GM19463 (cell line): Measurements from ENCODE around the gene ELMOD3.
A peak's percentile ranks its signal among the peaks of the same experiment; 100 is the strongest.
"Not testable (repeated sequence)": the region's sequence is repeated elsewhere in the genome, so short reads cannot be mapped to it uniquely, and the experiment has no call there.

ENCODE experiments used
- ATAC-seq: cut with Tn5 transposase; IDR thresholded peaks from one replicate; pipeline ENCODE4 v1.9.1; 2021; ENCODE audit warnings: mild to moderate bottlenecking, moderate library complexity; ENCODE audit not compliant: unreplicated experiment

ELMOD3 gene

DNA sequence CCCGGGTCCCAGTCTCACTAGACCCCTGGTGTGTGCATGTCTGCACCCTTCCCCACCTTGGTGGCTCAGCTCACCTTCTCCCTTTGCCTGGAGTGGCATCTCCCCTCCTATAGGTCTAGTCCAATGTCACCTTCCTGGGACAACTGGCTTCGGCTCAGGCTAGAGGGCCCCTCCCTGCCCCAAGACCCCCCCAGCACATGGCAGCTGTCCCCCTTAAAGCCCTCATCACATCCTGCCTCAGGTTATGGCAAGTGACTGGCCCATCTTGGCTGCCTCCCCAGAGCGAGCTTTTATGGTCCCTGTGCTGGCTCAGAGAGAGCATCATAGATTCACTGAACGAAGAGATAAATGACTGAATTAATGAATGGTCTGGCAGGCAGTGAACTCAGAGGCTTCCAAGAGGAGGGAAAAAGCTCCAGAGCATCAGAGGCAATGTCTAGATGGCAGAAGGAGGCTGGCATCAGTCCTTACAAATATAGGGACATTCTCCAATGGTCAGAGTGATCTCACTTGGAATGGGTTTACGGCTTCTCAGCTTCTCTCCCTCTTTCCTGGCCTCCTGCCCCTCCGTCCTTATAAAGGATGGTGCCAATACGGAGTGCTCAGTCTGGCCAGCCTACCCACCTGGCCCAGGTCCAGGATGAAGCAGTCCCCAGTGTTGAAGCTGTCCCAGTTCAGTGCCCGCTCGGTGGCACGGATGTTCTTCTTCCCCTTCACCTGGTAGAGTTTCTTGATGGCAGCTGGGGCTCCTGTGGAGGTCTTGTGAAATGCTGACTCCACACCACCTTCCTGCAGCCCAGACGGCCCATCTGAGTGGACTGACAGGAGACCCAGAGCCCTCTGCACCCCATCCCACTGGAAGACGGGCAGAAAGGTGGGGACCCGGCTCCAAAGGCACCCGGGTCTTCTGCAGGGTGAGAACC lies 46.2 kb downstream of the ELMOD3 start:
- no peak for ATAC-seq

DNA sequence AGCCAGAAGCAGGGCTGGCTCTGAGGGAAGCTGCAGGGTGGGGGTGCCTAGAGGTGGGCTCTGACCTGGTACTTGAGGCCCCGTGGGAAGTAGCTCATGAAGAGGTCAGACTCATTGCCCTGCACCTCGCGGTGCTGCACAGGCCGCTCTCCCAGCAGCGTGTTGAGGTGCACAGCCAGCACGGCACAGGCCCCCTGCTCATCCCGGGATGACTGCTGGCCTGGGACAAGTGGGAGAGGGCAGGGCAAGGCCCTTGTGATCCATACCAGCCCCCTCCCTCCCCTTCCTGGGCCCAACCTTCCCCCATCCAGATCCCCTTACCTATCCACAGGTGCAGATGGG lies 46.9 kb downstream of the ELMOD3 start:
- ATAC-seq = no peak

DNA sequence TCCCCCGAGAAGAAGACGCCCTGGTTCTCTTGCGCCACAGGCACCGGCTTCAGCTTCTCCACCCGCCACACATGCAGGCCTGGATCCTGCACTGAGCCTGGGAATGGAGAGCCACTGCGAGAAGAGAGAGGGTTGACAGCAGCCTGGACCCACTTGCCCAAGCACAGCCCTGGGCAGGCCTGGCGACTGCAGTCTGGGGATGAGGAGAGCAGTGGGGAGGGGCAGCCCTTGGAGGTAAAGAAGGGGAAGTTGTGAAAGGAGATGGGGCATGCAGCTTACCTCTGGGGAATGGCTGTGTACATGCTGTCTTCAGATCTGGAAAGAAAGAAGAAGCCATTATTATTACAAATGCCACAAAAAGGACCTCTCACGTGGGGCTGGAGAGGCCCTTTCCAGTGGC lies 47.3 kb downstream of the ELMOD3 start:
- no peak for ATAC-seq

DNA sequence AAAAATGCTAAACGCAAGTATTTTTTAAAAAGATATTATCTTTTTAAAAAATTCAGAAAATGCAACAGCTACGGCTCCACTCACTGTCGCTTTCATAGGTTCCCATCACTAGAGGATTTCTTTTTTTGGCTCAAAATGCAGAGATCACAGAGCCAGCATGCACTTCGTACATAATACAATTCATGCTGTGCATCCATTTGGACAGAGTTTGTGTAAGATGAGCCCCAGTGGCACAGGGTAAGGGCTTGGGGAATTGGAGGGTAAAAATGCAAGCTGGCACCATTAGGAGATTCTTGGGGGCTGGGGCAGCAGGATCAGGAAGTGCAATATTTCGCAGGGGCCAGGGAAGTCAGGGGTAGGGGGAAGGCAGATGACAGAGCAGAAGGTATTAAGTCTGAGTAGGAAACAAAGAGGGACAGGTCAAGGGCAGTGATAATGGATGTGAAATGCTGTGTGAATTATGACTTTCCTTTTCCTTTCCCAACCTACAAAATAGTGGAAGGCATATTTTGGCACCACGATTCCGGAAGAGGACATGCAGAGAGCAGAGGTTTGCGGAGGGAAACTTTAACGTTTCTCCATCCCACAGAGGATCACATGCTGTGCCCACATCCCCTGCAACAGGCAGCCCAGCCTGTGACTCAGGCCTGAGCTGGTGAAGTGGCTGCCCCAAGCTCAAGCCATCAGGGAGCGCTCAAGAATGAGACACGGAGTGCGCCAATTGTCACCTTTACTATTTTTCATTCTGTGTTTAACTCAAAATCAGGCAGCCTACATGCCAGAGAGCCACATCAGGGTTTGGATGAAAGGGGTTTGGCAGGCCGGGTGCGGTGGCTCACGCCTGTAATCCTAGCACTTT lies 50.9 kb downstream of the ELMOD3 start:
- ATAC-seq = peak; percentile 59

DNA sequence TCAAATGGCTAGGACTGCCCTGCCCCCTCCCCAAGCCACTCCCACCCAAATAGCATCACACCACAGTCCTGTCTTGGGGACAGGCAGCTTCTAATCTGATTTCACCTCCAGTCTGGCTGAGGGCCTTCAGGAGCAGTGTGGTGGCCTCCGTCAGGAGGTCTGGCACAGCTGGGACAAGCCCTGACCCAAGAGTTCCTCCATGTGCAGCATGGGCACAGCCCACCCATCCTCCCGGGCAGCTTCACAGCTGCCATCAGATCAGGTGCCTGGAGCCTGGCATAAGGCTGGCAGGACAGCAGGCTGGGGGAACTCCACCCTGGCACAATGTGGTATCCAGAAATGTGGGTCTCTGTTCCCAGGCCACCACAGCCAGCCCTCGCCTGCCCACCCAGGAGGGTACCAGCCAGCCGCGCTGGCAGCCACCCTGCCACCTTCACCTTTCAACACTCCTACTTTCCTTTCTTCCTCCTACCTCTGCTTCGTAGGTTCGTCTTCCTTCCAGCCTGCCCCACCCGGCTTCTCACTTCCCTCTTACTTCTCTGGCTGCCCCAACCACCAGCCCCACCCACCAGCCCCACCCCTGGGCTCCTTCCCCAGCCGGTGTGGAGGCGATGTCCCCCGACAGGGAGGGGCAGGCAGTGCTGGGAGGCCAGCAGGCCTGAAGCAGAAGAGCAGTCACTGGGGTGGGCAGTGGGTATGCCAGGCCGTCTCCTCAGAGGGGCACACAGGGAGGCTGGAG lies 55.4 kb downstream of the ELMOD3 start, which contains the start of gene CAPG:
Gene CAPG, minus strand, starts transcription at position 522 of the 739 bp plus-strand sequence. CDS start 8,221 bp downstream, outside the sequence.
- peak; percentile 55 for ATAC-seq

DNA sequence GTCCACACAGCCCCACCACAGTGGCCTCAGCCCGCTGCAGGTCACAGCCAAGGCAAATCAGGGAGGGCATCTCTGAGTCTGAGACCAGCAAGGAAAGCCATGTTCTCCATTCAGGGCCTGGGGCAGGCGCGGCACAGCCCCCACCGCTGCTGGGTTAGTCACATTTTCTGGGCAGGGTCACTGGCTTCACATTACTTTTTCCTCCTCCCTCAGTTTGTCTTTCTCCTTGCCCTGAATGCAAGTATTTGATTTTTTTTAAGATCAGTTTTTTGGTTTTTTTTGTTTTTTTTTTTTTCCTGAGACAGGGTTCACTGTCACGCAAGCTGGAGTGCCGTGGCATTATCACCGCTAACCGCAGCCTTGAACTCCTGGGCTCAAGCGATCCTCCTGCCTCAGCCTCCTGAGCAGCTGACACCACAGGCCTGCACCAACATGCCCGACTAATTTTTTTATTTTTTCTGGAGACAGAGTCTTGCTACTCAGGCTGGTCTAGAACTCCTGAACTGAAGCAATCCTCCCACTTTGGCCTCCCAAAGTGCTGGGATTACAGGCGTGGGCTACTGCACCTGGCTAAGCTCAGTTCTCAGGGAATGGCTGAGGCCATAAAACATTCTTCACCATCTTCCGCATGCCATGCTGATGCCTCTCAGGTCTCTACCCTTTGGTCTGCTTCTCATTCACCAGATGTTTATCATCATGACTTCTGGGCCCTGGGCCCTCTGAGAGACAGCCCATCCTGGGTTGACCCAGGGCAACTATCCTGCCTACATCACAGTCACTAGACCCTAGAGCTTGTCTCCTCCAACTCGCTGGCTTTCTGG lies 56.2 kb downstream of the ELMOD3 start:
- ATAC-seq = no peak

DNA sequence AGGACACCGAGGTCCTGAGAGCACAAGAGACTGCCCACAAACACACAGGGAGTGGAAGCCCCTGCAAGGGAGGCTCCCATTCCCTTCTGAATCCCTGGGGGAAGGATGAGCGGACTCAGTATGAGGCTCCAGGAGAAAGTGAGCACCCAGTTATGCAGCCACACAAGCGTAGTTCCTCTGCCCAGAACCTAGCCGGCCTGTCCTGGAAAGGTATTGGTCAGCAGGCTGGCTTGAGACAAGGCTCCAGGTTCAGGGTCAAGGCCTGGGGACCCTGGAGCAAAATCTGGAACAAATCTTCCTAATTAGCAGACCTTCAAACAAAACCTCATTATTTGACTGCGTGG lies 56.8 kb downstream of the ELMOD3 start:
- no peak for ATAC-seq

DNA sequence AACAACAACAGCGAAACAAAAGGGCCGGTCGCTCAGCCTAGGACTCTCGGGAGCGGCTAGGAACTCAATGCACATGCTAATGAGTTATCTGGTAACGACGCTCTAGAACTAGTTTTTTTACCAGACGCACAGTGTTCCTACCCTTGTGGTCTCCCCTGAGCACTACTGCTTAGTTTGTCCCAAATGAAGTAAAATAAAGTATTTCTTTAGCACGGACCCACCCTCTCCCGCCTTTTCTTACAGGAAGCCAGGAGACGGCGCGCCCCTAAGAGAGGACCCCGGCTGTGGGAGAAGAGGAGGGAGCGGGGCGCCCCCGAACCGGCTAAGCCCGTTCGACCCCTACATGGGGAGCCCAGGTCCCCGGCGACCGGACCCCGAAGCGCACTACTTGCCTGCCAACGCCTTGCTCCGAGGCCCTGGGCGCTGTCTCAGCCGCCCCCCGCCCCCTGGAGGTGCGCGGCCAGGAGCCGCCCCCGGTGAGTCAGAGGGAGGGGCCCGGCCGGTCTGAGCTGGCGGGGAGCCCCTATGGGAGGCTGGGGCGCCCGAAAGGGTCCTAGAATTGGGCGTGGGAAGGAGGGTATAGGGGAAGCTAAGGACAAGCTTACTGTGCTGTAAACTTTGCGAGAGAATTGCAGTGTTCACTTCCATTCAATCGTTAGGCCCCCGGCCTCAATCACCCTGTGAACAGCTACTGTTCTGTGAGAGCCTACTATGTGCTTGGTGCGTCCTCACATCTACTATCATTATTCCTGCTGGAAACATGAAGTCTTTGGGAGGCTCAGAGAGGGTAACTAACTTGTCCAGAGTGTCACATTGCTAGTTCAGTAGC lies 59.2 kb downstream of the ELMOD3 start:
- ATAC-seq = peak; percentile 27

DNA sequence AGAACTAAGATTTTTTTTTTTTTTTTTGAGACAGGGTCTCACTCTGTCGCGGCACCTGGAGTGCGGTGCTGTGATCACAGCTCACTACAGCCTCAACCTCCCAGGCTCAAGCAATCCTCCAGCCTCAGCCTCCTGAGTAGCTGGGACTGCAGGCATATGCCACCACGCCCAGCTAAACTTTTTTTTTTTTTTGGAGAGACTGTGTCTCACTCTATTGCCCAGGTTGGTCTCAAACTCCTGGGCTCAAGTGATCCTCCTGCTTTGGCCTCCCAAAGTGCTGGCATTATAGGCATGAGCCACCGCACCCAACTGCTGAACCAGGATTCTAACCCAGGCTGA lies 59.8 kb downstream of the ELMOD3 start:
- not testable (repeated sequence) for ATAC-seq

DNA sequence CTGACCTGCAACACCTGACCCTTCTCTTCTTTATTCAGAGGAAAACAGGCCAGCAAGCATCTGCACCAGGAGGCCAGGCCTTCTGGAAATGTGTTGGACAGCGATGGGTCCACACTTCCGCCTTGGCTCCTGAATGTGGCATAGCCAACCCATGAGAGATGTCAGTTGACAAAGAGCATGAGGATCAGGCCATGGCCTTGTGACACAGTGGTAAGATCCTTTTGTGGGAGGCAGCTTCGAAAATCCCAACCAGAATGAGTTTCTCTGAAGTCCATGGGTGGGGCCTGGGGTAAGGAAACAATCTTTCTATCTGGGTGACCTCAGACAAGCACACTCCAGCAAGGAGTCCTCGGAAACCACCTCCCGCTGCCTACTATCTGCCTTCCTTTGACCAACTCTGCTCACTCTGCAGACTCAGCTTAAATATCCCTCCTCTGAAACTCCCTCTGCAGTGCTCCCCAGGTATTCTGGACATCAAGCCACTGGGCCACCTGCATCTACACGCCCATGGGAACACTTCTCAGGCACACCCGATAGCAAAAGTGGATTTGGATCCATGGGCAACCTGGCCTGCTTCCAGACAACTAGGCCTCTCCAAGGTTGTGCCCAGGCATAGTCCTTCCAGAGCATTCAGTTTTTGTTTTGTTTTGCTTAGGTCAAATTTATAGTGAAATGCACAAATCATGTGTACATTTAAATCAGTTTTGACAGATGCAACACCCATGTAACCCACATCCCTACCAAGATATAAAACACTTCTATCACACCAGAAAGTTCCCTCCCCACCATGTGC lies 60.4 kb downstream of the ELMOD3 start:
- no peak for ATAC-seq

DNA sequence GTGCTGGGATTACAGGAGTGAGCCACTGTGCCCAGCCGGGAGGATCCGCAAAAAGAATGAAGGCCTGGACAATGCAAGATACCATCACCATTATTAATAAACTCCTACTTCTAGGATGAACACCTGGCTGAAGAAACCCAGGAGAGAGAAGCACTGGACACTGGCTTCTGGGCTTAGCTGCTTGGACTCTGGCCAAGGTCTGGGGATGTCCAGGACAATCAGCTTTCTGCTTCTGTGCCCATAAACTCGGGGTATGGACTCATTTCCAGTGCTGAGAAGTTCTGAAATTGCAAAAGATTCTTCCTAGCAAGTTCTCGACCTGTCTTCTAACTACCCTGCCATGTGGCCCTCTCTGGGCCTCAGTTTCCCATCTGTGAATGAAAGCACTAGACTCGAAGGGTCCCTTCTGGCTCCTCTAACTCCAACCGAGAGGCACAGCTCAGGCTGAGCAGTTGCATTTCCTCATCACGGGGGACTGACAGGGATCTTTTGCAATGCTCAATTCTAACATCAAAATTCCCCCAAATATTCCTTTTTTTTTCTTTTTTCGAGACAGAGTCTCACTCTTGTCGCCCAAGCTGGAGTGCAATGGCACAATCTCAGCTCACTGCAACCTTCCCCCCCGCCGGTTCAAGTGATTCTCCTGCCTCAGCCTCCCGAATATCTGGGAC lies 61.5 kb downstream of the ELMOD3 start:
- ATAC-seq = no peak

DNA sequence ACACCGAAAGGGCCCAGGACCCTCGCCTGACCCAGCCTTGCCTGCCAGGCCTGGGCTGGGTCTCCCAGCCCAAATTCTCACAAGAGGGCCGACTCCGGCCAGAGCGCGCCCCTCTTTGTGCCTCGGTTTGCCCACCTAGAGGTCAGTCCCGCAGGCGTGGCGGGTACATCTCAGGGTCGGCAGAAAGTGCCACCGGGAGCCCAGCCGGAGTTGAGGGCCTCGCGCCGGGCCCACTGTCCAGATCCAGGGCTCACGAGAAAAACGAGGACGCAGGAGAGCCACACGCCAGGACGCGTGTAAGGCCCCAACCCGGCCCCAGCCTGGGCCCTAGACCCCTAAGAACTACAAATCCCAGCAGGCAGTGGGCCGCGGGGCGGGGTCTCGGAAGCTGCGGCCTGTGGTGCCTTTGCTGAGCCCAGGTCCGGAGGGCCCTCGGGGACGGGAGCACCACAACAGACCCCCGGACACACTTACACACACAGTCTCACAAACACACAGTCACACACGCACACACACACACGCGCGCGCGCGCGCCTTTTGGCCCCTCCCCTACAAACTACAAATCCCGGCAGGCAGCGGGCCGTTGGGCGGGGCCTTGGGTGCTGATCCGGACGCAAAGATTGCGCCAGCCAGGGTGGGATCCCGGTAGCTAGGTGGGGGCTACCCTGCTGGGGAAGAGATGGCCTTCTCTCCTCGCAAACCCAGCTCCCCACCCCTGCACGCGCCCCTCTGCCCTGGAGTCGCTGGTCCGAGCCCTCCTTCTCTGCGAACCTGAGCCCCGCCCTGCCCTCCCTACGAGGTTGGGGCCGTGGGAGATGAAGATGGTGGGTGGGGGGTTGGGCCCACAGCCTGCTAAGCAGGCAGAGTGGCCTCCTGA lies 63.8 kb downstream of the ELMOD3 start, which contains the start of gene SH2D6:
Gene SH2D6, plus strand, starts transcription at position 583 of the 877 bp plus-strand sequence. CDS start 10,752 bp downstream, outside the sequence.
- peak; percentile 80 for ATAC-seq

DNA sequence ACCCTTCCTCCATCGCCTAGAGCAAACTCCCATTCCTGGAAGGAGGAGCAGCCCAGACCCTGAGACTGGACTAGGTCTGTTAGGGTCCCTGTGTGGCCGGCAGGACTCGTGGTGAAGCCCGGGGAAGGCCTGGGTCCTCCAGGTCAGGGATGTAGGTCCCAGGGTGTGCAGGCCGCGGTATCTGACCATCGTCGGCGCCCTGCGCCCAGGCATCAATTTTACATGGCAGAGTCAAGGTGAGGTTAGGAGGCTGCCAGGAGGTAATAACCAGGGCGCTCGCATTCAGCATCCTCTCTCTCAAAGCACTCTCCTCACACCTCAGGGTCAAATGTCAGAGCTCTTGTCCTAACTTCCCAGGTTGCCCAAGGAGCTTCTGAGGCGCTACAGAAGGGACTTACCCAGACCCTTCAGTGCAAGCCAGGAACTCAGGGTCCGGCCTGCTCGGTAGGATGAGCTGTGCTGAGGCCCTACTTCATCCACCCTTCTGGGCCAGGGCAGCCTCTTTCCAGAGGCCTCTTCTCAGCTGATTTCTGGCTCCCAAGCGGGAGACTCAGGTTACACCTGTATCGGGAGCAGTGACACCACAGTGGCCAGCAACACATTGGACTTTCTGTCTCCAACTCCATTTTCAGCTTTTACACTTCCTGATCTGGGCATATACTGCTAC lies 64.6 kb downstream of the ELMOD3 start:
- ATAC-seq = no peak

DNA sequence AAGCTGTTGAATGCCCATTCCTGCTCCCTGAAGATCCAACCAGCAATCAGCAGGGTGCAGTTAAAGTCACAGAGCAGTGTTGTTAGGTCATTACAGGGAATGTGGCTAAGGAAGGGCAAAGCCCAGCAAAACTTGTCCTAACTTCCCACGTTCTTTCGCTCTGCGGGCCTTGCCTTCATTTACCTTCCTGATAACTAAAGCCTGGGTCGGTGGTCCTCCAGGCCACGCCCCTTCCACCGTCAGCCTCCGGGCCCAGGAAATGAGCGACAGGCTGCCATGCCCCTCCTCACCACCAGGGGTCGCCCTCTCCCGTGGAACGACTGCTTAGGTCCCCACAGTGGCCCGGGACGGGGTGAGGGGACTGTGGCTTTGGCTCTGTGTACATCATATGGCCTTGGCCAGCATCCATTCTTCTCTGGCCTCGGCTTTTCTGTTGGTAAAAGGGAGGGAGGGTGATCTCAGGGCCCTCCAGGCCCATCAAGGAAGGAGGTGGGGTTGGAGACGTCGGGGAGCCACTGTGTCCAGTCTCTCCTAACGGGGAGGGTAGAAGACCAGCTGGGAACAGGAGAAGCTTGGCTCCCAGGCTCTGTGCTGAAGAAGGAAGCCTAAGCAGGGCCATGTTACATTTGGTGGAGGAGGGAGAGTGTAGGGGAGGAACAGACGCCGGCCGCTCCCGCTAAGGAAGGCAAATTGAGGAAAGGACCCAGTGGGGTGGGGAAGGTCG lies 66.1 kb downstream of the ELMOD3 start:
- peak; percentile 52 for ATAC-seq

DNA sequence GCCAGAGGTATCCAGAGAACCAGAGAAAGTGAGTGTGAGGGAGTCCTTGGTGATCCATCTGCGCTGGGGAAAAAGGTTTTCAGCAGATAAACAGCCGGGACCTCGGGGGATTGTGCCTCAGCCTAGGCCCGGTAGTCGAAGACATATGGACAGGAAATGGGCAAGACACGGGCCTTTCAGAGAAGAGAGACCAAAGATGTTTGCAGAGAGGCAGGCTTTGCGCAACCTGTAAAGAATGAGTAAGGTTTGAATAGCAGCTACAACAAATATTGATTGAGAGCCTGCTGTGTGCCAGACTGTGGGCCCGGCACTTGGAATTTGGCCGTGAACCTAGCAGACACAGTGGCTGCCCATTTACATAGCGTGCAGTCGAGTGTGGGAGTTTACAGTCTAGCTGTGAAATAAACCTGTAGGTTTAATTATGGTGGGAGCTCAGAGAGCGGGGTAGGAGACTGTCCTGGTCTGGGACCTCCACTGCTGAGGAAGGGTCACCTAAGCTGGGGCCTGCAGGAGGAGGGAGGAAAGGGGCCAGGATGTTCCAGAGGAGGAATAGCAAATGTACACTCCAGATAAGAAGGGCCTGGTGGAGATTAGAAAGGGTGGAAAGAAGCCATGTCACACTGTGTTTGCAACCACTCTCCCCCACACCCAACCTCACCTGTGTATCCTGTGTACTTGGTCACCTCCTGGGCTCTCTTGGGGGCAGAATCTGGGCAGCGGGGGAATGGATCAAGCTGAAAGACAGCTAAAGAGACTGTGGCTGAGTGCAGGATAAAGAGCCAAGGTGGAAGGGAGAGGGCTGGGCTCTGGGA lies 66.9 kb downstream of the ELMOD3 start:
- ATAC-seq = no peak
